T-helper 2 cell treated with Interferon-gamma antibody and Interleukin-4, amounts not matched to agents 5 μg/mL and 100 μg/mL, for 36 hours (primary cell): ENCODE data around the gene ARMCX2.
"Not testable (repeated sequence)": the region's sequence is repeated elsewhere in the genome, so short reads cannot be mapped to it uniquely, and the experiment has no call there.

Source experiments
- DNase-seq: peaks from one replicate; pipeline ENCODE4 v3.0.0; 2021; ENCODE audit warnings: low spot score
- H3K27ac Mint-ChIP-seq: one replicate; pipeline ENCODE4 v1.8.0; 2021; ENCODE audit warnings: mild to moderate bottlenecking, mixed read lengths
- H3K27me3 Mint-ChIP-seq: one replicate; pipeline ENCODE4 v1.8.0; 2021; ENCODE audit warnings: low read depth, mixed read lengths
- H3K36me3 Mint-ChIP-seq: one replicate; pipeline ENCODE4 v1.8.0; 2021; ENCODE audit warnings: low read depth, mixed read lengths
- H3K4me1 Mint-ChIP-seq: one replicate; pipeline ENCODE4 v1.8.0; 2021; ENCODE audit warnings: low read depth, mixed read lengths
- H3K4me3 Mint-ChIP-seq: one replicate; pipeline ENCODE4 v1.8.0; 2022; ENCODE audit warnings: mild to moderate bottlenecking, moderate library complexity, mixed read lengths
- H3K9me3 Mint-ChIP-seq: one replicate; pipeline ENCODE4 v1.8.0; 2021; ENCODE audit warnings: mixed read lengths

Gene ARMCX2

DNA sequence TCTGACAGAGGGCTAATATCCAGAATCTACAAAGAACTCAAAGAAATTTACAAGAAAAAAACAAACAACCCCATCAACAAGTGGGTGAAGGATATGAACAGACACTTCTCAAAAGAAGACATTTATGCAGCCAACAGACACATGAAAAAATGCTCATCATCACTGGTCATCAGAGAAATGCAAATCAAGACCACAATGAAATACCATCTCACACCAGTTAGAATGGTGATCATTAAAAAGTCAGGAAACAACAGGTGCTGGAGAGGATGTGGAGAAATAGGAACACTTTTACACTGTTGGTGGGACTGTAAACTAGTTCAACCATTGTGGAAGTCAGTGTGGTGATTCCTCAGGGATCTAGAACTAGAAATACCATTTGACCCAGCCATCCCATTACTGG is 11.9 kb downstream of the ARMCX2 start:
- H3K4me1 Mint-ChIP-seq, H3K36me3 Mint-ChIP-seq, H3K9me3 Mint-ChIP-seq, H3K27ac Mint-ChIP-seq, H3K4me3 Mint-ChIP-seq, H3K27me3 Mint-ChIP-seq, DNase-seq: not testable (repeated sequence)

DNA sequence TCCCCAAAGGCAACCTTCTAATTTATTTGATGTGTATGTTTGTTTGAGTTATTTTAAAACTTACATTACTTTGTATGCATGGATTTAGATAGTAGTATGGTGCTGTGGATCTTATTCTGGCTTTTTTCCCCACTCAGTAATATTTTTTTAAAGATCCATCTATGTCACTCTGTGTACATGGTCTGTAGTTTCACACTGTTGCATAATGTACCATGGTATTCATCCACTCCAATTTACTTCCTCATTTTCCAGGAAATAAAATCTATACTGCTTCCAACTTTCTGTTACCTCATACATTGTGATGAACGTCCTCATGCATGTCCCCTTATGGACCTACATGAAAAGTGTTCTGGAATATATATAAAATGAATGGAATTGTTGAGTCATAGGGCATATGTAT is 17.6 kb downstream of the ARMCX2 start:
- Mint-ChIP-seq H3K27me3 (no peaks in the 10 kb centered on the region), H3K4me1 (no peaks in the 10 kb centered on the region), H3K27ac (no peak overlapping the region), H3K36me3 (peaks cover 1% of the 10 kb centered on the region), H3K4me3 (no peak overlapping the region), H3K9me3 (no peaks in the 10 kb centered on the region)
- no peak for DNase-seq

DNA sequence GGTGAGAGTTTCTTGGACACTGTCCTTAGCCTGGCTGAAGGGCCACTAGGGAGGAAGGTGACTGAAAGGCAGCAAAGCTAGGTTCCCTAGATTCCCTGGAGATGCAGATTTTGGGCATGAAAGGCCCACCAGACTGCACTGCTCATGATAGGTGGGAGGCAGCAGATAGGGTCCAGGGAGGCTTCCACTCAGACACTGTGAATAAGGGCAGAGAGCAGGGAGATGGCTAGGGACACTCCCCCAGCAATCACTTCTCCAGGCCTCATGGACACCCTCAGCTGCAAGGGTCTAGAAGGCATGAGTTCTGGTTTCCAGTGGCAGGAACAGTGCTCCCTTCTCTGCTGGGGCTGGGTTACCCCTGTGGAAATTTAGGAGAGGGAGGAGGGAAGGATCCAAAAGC is 20.1 kb downstream of the ARMCX2 start:
- Mint-ChIP-seq H3K9me3 (no peaks in the 10 kb centered on the region), H3K36me3 (peaks cover 1% of the 10 kb centered on the region), H3K4me3 (no peak overlapping the region), H3K4me1 (no peaks in the 10 kb centered on the region), H3K27ac (no peak overlapping the region), H3K27me3 (no peaks in the 10 kb centered on the region)
- no peak for DNase-seq

DNA sequence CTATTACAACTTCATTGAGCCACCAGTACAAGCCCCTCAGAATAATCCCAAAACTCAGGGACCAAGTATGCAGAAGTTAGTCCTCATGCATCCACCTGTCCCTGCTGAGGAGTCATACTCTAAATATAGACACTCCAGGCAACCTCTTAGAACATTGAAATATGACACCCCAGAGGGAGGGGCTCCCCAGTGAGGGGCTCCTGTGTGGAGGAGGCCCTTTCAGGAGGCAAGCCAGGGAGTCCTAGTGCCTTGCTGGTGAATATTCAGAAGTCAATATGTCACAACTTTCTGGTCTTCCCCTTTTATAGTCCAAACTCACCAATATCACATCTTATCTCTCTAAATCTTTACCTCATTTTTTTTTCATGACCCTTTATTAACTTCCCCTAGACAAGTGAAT is 40.3 kb downstream of the ARMCX2 start:
- no peak for DNase-seq
- Mint-ChIP-seq H3K9me3 (no peaks in the 10 kb centered on the region), H3K36me3 (peaks cover 18% of the 10 kb centered on the region), H3K4me1 (peaks cover 29% of the 10 kb centered on the region), H3K27ac (peak overlapping the region; percentile 2), H3K4me3 (peak overlapping the region; percentile 16), H3K27me3 (no peaks in the 10 kb centered on the region)

DNA sequence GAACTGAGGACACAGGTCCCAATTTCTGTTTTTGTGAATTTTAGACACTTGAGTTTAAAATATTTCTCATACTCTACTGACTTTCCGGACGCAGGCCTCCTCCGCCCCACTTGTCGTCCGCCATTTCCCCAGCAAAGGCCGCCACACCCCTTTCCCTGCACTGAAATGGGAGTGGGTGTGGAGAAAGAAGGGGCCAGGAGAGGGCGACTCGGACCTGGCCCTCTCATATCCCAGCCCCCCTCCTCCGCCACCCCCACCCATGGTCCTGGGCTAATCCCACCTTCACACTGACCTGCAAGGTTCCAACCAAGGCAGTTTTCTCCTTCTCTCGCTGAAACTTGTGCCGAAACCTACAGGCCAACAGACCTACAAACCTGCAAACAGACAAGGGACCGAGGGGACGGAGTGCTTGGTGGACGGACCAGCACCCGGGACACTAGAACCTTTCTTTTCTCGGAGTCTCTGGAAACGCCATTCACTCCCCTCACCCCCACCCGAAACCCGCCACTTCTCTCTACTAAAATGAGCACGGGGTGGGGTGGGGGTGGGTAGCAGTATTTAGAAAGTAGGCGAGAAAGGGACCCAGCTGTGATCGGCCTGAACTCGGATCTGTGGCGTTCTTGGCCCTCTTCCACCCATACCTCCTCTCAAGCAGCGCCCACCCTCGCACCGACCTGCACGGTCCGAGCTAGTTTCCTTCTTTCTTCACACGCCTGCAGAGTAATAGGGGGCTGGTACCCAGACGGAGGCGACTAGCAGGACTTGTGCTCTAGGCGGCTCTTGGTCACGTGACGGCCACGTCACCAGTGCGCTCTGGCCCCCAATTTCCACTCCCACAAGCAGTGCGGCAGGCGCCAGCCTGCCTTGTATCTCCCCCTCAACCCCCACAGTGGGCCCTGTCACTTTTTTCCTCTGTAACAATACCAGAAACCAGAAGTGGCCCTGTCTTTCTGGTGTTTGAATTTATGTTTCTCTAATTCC is 42.1 kb downstream of the ARMCX2 start, which contains the start of gene ARMCX6:
Gene ARMCX6 (minus strand): TSS at position 790 of the 981 bp plus-strand sequence. CDS start 1,380 bp downstream, outside the sequence.
- Mint-ChIP-seq H3K4me1 (peaks cover 21% of the 10 kb centered on the region), H3K4me3 (peak within 1 kb of the TSS; percentile 95), H3K9me3 (no peaks in the 10 kb centered on the region), H3K36me3 (peaks cover 8% of the 10 kb centered on the region), H3K27ac (peak within 1 kb of the TSS; percentile 95), H3K27me3 (no peaks in the 10 kb centered on the region)
- peak; percentile 71 for DNase-seq

DNA sequence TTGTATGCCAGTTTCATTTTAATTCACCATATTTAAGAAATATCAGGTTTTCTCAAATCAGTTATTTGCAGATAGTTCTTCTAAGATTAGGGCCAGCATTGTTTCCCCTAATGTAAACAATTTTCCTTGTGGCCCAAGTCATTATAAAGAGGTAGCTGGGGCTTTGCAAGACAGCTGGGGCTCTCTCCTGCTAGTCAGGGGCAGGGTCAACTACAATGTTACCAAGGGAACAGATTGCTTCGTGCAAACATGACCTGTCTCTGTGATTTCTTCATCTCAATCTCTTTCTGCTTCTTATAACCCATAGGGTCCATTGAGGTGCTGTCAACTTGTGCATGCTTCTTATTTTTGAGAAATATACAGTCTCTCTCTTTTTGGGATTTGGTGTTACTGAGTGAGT is 53.9 kb downstream of the ARMCX2 start:
- Mint-ChIP-seq H3K4me3 (no peak overlapping the region), H3K36me3 (no peaks in the 10 kb centered on the region), H3K27ac (no peak overlapping the region), H3K9me3 (no peaks in the 10 kb centered on the region), H3K27me3 (peaks cover 5% of the 10 kb centered on the region), H3K4me1 (no peaks in the 10 kb centered on the region)
- no peak for DNase-seq
